ENCODE results near the gene DDC.
"Not testable (repeated sequence)": the region's sequence is repeated elsewhere in the genome, so short reads cannot be mapped to it uniquely, and the experiment has no call there.

Gene DDC

GRCh38 chr7:50553973-50554372 lies 11.2 kb downstream of the DDC start:
- DNase-seq = no peak

GRCh38 chr7:50552921-50553320 lies 12.3 kb downstream of the DDC start:
- no peak for DNase-seq

- DNase-seq = no peak
These were observed 13.1 kb downstream of the DDC start for GRCh38 chr7:50552139-50552538.

- not testable (repeated sequence) for DNase-seq
These were observed 19.6 kb downstream of the DDC start for GRCh38 chr7:50545613-50546012.

GRCh38 chr7:50544992-50545391 lies 20.2 kb downstream of the DDC start:
- no peak for DNase-seq

GRCh38 chr7:50543776-50544442 lies 21.3 kb downstream of the DDC start:
- no peak for DNase-seq

- no peak for DNase-seq
These were observed 23.1 kb downstream of the DDC start for GRCh38 chr7:50542132-50542531.

- DNase-seq = no peak
These were observed 24.2 kb downstream of the DDC start for GRCh38 chr7:50540785-50541579.

- DNase-seq = no peak
These were observed 25.5 kb downstream of the DDC start for GRCh38 chr7:50539725-50540124.

GRCh38 chr7:50538478-50538877 lies 26.7 kb downstream of the DDC start:
- DNase-seq = no peak

GRCh38 chr7:50537417-50537816 lies 27.8 kb downstream of the DDC start:
- DNase-seq = no peak

- DNase-seq = not testable (repeated sequence)
These were observed 29.9 kb downstream of the DDC start for GRCh38 chr7:50535291-50535711.

- no peak for DNase-seq
These were observed 30.4 kb downstream of the DDC start for GRCh38 chr7:50534690-50535290.

GRCh38 chr7:50533866-50534265 lies 31.3 kb downstream of the DDC start:
- no peak for DNase-seq

GRCh38 chr7:50531928-50532327 lies 33.3 kb downstream of the DDC start:
- no peak for DNase-seq

- no peak for DNase-seq
These were observed 33.7 kb downstream of the DDC start for GRCh38 chr7:50531401-50531911.

GRCh38 chr7:50530766-50531165 lies 34.4 kb downstream of the DDC start:
- no peak for DNase-seq

GRCh38 chr7:50529093-50529862 lies 35.9 kb downstream of the DDC start:
- DNase-seq = no peak

GRCh38 chr7:50528266-50529092 lies 36.7 kb downstream of the DDC start:
- no peak for DNase-seq

- DNase-seq = not testable (repeated sequence)
These were observed 45.9 kb downstream of the DDC start for GRCh38 chr7:50519350-50519749.

- DNase-seq = no peak
These were observed 51.9 kb downstream of the DDC start for GRCh38 chr7:50513166-50513871.
